WTC11 (cell line): ENCODE measurements around the gene PROK2. TPM values are rescaled to one million over a fixed set of nuclear protein-coding genes. Genes with fewer than 3 reads are reported as not detected.

Experiments
- ATAC-seq: fragments of 200-7000 bp; cut with Tn5 transposase; 2 replicates; pipeline ENCODE4 v1.10.0; 2021; ENCODE audit warnings: mild to moderate bottlenecking, moderate library complexity
- CTCF ChIA-PET: fragments of 300-600 bp; sonication (Branson Sonifier 250); formaldehyde crosslinking; loops from one replicate; lab custom pipeline; 2021; ENCODE audit warnings: antibody characterized with exemption; lab: Charles Lee
- POLR2A ChIA-PET: fragments of 350-600 bp; sonication (Branson Sonifier 250); formaldehyde crosslinking; loops from one replicate; lab custom pipeline; 2021; ENCODE audit warnings: antibody characterized with exemption; lab: Charles Lee
- DNase-seq: peaks from one replicate; pipeline ENCODE4 v3.0.0; 2021; ENCODE audit warnings: low spot score
- H3K27ac Mint-ChIP-seq: 2 replicates; pipeline ENCODE4 v1.8.0; 2021; ENCODE audit warnings: mixed read lengths
- H3K27me3 Mint-ChIP-seq: 2 replicates; pipeline ENCODE4 v1.8.0; 2021; ENCODE audit warnings: low read depth, mild to moderate bottlenecking, moderate library complexity, mixed read lengths
- H3K36me3 Mint-ChIP-seq: 2 replicates; pipeline ENCODE4 v1.8.0; 2021; ENCODE audit warnings: mixed read lengths
- H3K4me1 Mint-ChIP-seq: 2 replicates; pipeline ENCODE4 v1.8.0; 2022; ENCODE audit warnings: mixed read lengths
- H3K4me3 Mint-ChIP-seq: 2 replicates; pipeline ENCODE4 v1.8.0; 2021; ENCODE audit warnings: mild to moderate bottlenecking, moderate library complexity, mixed read lengths
- H3K9me3 Mint-ChIP-seq: 2 replicates; pipeline ENCODE4 v1.8.0; 2021; ENCODE audit warnings: mixed read lengths
- ARID4B ChIP-seq: sonication (generic); formaldehyde crosslinking; IDR thresholded peaks from 2 replicates; pipeline ENCODE4 v1.8.0; 2023; ENCODE audit warnings: missing genetic modification reagents, mild to moderate bottlenecking, borderline replicate concordance
- ATF6 ChIP-seq: sonication (generic); formaldehyde crosslinking; IDR thresholded peaks from 2 replicates; pipeline ENCODE4 v1.8.1; 2023; ENCODE audit warnings: mild to moderate bottlenecking, missing genetic modification reagents
- CBFB ChIP-seq: sonication (generic); formaldehyde crosslinking; IDR thresholded peaks from 2 replicates; pipeline ENCODE4 v1.8.1; 2022; ENCODE audit warnings: mild to moderate bottlenecking, low read depth, missing genetic modification reagents
- CDX4 ChIP-seq: fragments of 250-450 bp; sonication (Bioruptor Pico); IDR thresholded peaks from 2 replicates; pipeline ENCODE4 v1.9.0; 2021; ENCODE audit warnings: moderate library complexity, mild to moderate bottlenecking, inconsistent platforms, borderline replicate concordance
- CREM ChIP-seq: sonication (generic); formaldehyde crosslinking; IDR thresholded peaks from 2 replicates; pipeline ENCODE4 v1.8.1; 2022; ENCODE audit warnings: mild to moderate bottlenecking, missing genetic modification reagents, moderate library complexity
- CTCF ChIP-seq: fragments of 200-600 bp; IDR thresholded peaks from 2 replicates; pipeline ENCODE4 v1.8.0; 2022; ENCODE audit warnings: antibody characterized with exemption
- E2F4 ChIP-seq: sonication (generic); formaldehyde crosslinking; IDR thresholded peaks from 2 replicates; pipeline ENCODE4 v1.8.1; 2022; ENCODE audit warnings: low read depth, mild to moderate bottlenecking, moderate library complexity, missing genetic modification reagents, borderline replicate concordance
- ETV6 ChIP-seq: sonication (generic); formaldehyde crosslinking; IDR thresholded peaks from 2 replicates; pipeline ENCODE4 v1.8.1; 2022; ENCODE audit warnings: mild to moderate bottlenecking, missing genetic modification reagents
- FOXP4 ChIP-seq: sonication (generic); formaldehyde crosslinking; IDR thresholded peaks from 2 replicates; pipeline ENCODE4 v1.8.0; 2022; ENCODE audit warnings: mild to moderate bottlenecking, missing genetic modification reagents
- HMGA2 ChIP-seq: fragments of 250-450 bp; sonication (Bioruptor Pico); IDR thresholded peaks from 2 replicates; pipeline ENCODE4 v1.4.0; 2021; ENCODE audit warnings: mild to moderate bottlenecking, moderate library complexity
- IRF2 ChIP-seq: sonication (generic); formaldehyde crosslinking; IDR thresholded peaks from 2 replicates; pipeline ENCODE4 v1.8.0; 2022; ENCODE audit warnings: low read depth, missing genetic modification reagents, borderline replicate concordance
- KAT7 ChIP-seq: sonication (generic); formaldehyde crosslinking; IDR thresholded peaks from 2 replicates; pipeline ENCODE4 v1.8.1; 2023; ENCODE audit warnings: missing genetic modification reagents, mild to moderate bottlenecking, borderline replicate concordance
- MLX ChIP-seq: sonication (generic); formaldehyde crosslinking; IDR thresholded peaks from 2 replicates; pipeline ENCODE4 v1.8.1; 2023; ENCODE audit warnings: mild to moderate bottlenecking, missing genetic modification reagents, moderate library complexity
- MYBL2 ChIP-seq: sonication (generic); formaldehyde crosslinking; IDR thresholded peaks from 2 replicates; pipeline ENCODE4 v1.8.1; 2023; ENCODE audit warnings: mild to moderate bottlenecking, moderate library complexity, missing genetic modification reagents
- NFYB ChIP-seq: sonication (generic); formaldehyde crosslinking; conservative IDR thresholded peaks from 2 replicates; pipeline ENCODE4 v1.8.0; 2022; ENCODE audit warnings: low read depth, missing genetic modification reagents
- NR3C1 ChIP-seq: sonication (generic); formaldehyde crosslinking; conservative IDR thresholded peaks from 2 replicates; pipeline ENCODE4 v1.8.1; 2023; ENCODE audit warnings: low read depth, mild to moderate bottlenecking, missing genetic modification reagents
- OVOL2 ChIP-seq: fragments of 250-450 bp; sonication (Bioruptor Pico); IDR thresholded peaks from 2 replicates; pipeline ENCODE4 v1.9.0; 2021; ENCODE audit warnings: mild to moderate bottlenecking, borderline replicate concordance
- PREB ChIP-seq: sonication (generic); formaldehyde crosslinking; IDR thresholded peaks from 2 replicates; pipeline ENCODE4 v1.8.1; 2022; ENCODE audit warnings: mild to moderate bottlenecking, missing genetic modification reagents, moderate library complexity, borderline replicate concordance
- ZNF121 ChIP-seq: sonication (generic); formaldehyde crosslinking; IDR thresholded peaks from 2 replicates; pipeline ENCODE4 v1.8.0; 2023; ENCODE audit warnings: missing genetic modification reagents
- ZNF263 ChIP-seq: sonication (generic); formaldehyde crosslinking; IDR thresholded peaks from 2 replicates; pipeline ENCODE4 v1.8.1; 2022; ENCODE audit warnings: low read depth, mild to moderate bottlenecking, moderate library complexity, missing genetic modification reagents
- ZNF396 ChIP-seq: fragments of 250-450 bp; sonication (Bioruptor Pico); IDR thresholded peaks from 2 replicates; pipeline ENCODE4 v1.8.0; 2021; ENCODE audit warnings: mild to moderate bottlenecking, moderate library complexity, borderline replicate concordance
- ZNF423 ChIP-seq: fragments of 250-450 bp; sonication (Bioruptor Pico); IDR thresholded peaks from 2 replicates; pipeline ENCODE4 v2.1.2; 2022; ENCODE audit warnings: mild to moderate bottlenecking, moderate library complexity
- ZNF671 ChIP-seq: fragments of 250-450 bp; sonication (Bioruptor Pico); IDR thresholded peaks from 2 replicates; pipeline ENCODE4 v1.8.0; 2021; ENCODE audit warnings: mild to moderate bottlenecking
- total RNA-seq: library from RNA; stranded (reverse); gene quantifications from 3 replicates; pipeline ENCODE4 v1.2.3, GENCODE V29; 2021

The PROK2 gene
- total RNA-seq, 1 experiment from 2014 or later, result 0.92 TPM

GRCh38 chr3:71724584-71725270 is 60.2 kb downstream of the PROK2 start:
- Mint-ChIP-seq H3K27ac (no peak overlapping the region), H3K27me3 (peaks cover 35% of the 10 kb centered on the region)
- TF ChIP-seq NFYB (CRISPR knock-in tag), result no peak
- no peak for TF ChIP-seq NR3C1
- TF ChIP-seq ZNF671 (CRISPR knock-in tag), result no peak
- no peak for TF ChIP-seq CDX4
- 0 out of 2 replicates have a peak, but pooled peaks have one; percentile 40 for TF ChIP-seq CBFB
- TF ChIP-seq CTCF, result no peak
- TF ChIP-seq HMGA2 (CRISPR knock-in tag), result no peak
- TF ChIP-seq MYBL2 (CRISPR knock-in tag), result no peak
- no peak for TF ChIP-seq ATF6 (CRISPR knock-in tag)
- TF ChIP-seq ZNF121, result no peak
- no peak for TF ChIP-seq OVOL2 (CRISPR knock-in tag)
- no peak for TF ChIP-seq ZNF263 (CRISPR knock-in tag)
- TF ChIP-seq ZNF423, result no peak
- TF ChIP-seq KAT7 (CRISPR knock-in tag), result 0 out of 2 replicates have a peak, but pooled peaks have one; percentile 25
- TF ChIP-seq ETV6 (CRISPR knock-in tag), result 0 out of 2 replicates have a peak, but pooled peaks have one; percentile 23
- TF ChIP-seq IRF2 (CRISPR knock-in tag), result no peak
- TF ChIP-seq FOXP4, result no peak; the same call in 1 of the 2 replicates
- no peak for TF ChIP-seq ZNF396 (CRISPR knock-in tag)
- TF ChIP-seq PREB, result no peak
- no peak for TF ChIP-seq E2F4 (CRISPR knock-in tag)
- no peak for TF ChIP-seq CREM (CRISPR knock-in tag)
- no peak for TF ChIP-seq MLX (CRISPR knock-in tag)
- TF ChIP-seq ARID4B (CRISPR knock-in tag), result no peak; the same call in 1 of the 2 replicates

More at GRCh38 chr3:71724584-71725270, 60.2 kb downstream of the PROK2 start:
- ATAC-seq, result peak; percentile 20
- ChIA-PET POLR2A (no interaction called here), CTCF (no interaction called here)
- Mint-ChIP-seq H3K9me3 (no peaks in the 10 kb centered on the region), H3K36me3 (no peaks in the 10 kb centered on the region), H3K4me3 (peak overlapping the region; percentile 78), H3K4me1 (peaks cover 32% of the 10 kb centered on the region)
- DNase-seq, result peak; percentile 44
